Endothelial cell of umbilical vein (primary cell): ENCODE measurements around the gene UBE2H. TPM values are rescaled to one million over a fixed set of nuclear protein-coding genes. Genes with fewer than 3 reads are reported as not detected.

Source experiments
- BruUV-seq: library from RNA; stranded (reverse); fragments of 400-500 nt; replicated peaks from 2 replicates; lab custom pipeline; 2021; lab: Mats Ljungman, UMichigan
- CTCF ChIA-PET: fragments of 300-600, 350-600 bp; sonication (Branson Sonifier 250); formaldehyde crosslinking; loops from one replicate; lab custom pipeline; 2021; ENCODE audit warnings: antibody characterized with exemption, inconsistent platforms; lab: Charles Lee
- POLR2A ChIA-PET: fragments of 300-600, 350-600 bp; sonication (Branson Sonifier 250); formaldehyde crosslinking; loops from one replicate; lab custom pipeline; 2021; ENCODE audit warnings: antibody characterized with exemption, inconsistent platforms; lab: Charles Lee
- DNase-seq: peaks from one replicate; pipeline ENCODE4 v3.0.0-alpha.2; 2011; ENCODE audit warnings: low read depth, low spot score
- FAIRE-seq: peaks from 2 replicates; lab custom pipeline; 2011; peaks lifted over from hg19 to GRCh38; lab: Jason Lieb, UNC
- H2AFZ ChIP-seq: 2 replicates; pipeline ENCODE4 v1.6.0; 2012; ENCODE audit warnings: low read depth, low read length, control low read depth, inconsistent platforms
- H3K27ac ChIP-seq: 2 replicates; pipeline ENCODE4 v1.5.1; 2011; ENCODE audit warnings: low read depth, mild to moderate bottlenecking, control low read depth, low read length, moderate library complexity; ENCODE audit not compliant: insufficient read depth
- H3K27me3 ChIP-seq, 2 experiments: 2 replicates each; pipeline versions ENCODE4 v1.6.0 to v1.6.1; 2011; ENCODE audit warnings: low read length in 2 of 2, mixed read lengths in 1 of 2; ENCODE audit not compliant: control insufficient read depth in 2 of 2, insufficient read depth in 2 of 2
- H3K36me3 ChIP-seq, 2 experiments: 2 replicates in 1 of 2; 3 replicates in 1 of 2; pipeline ENCODE4 v1.5.1; 2011; ENCODE audit warnings: low read length in 2 of 2, mild to moderate bottlenecking in 1 of 2, moderate library complexity in 1 of 2; ENCODE audit not compliant: control insufficient read depth in 2 of 2, insufficient read depth in 2 of 2; ENCODE audit errors: extremely low read depth in 1 of 2
- H3K4me1 ChIP-seq: 3 replicates; pipeline ENCODE4 v1.5.1; 2011; ENCODE audit warnings: mild to moderate bottlenecking, low read length; ENCODE audit not compliant: control insufficient read depth, insufficient read depth; ENCODE audit errors: extremely low read depth
- H3K4me2 ChIP-seq: 2 replicates; pipeline ENCODE4 v1.6.1; 2011; ENCODE audit warnings: low read length, control low read depth, mixed read lengths; ENCODE audit not compliant: insufficient read depth
- H3K4me3 ChIP-seq, 3 experiments: fragments of 200-600 bp in 1 of 3; sonication (generic), shearing (Covaris generic) in 1 of 3; replicated peaks in 1 of 3; 2 replicates each; pipeline ENCODE4 v1.5.1; 2011 to 2016; ENCODE audit warnings: control low read depth in 3 of 3, low read length in 3 of 3, mild to moderate bottlenecking in 2 of 3, inconsistent platforms in 1 of 3, low read depth in 1 of 3, moderate library complexity in 1 of 3; ENCODE audit not compliant: insufficient read depth in 1 of 3
- H3K79me2 ChIP-seq: 2 replicates; pipeline ENCODE4 v1.6.0; 2012; ENCODE audit warnings: low read length, inconsistent platforms; ENCODE audit not compliant: control insufficient read depth, insufficient read depth
- H3K9ac ChIP-seq: replicated peaks from 2 replicates; pipeline ENCODE3; 2011; ENCODE audit warnings: low read length, control low read depth; ENCODE audit not compliant: insufficient read depth; ENCODE audit errors: extremely low read depth
- H3K9me1 ChIP-seq: replicated peaks from 3 replicates; pipeline ENCODE4 v1.6.0; 2011; ENCODE audit warnings: mild to moderate bottlenecking, low read length; ENCODE audit not compliant: control insufficient read depth, insufficient read depth; ENCODE audit errors: extremely low read depth
- H3K9me3 ChIP-seq: replicated peaks from 2 replicates; pipeline ENCODE4 v1.5.1; 2012; ENCODE audit warnings: low read length, inconsistent platforms; ENCODE audit not compliant: control insufficient read depth, insufficient read depth
- H4K20me1 ChIP-seq: replicated peaks from 2 replicates; pipeline ENCODE3; 2011; ENCODE audit warnings: mild to moderate bottlenecking, low read length; ENCODE audit not compliant: control insufficient read depth, insufficient read depth; ENCODE audit errors: extremely low read depth
- EZH2 ChIP-seq: IDR thresholded peaks from 2 replicates; pipeline ENCODE4 v1.6.1; 2012; ENCODE audit warnings: borderline replicate concordance, low read depth, mild to moderate bottlenecking, moderate library complexity, low read length, inconsistent platforms; ENCODE audit not compliant: severe bottlenecking
- FOS ChIP-seq: IDR thresholded peaks from 2 replicates; pipeline ENCODE4 v1.6.1; 2011; ENCODE audit warnings: mild to moderate bottlenecking, low read length, moderate library complexity, borderline replicate concordance; ENCODE audit not compliant: insufficient read depth
- GATA2 ChIP-seq: IDR thresholded peaks from 2 replicates; pipeline ENCODE4 v1.7.0; 2011; ENCODE audit warnings: low read depth, mild to moderate bottlenecking, moderate library complexity, mixed read lengths, low read length; ENCODE audit not compliant: insufficient read length, insufficient read depth
- JUN ChIP-seq: IDR thresholded peaks from 2 replicates; pipeline ENCODE4 v1.6.1; 2011; ENCODE audit warnings: borderline replicate concordance, low read depth; ENCODE audit not compliant: insufficient read length, insufficient read depth
- MYC ChIP-seq: IDR thresholded peaks from one replicate; pipeline ENCODE4 v1.6.1; 2011; ENCODE audit warnings: mild to moderate bottlenecking, low read depth, low read length
- POLR2A ChIP-seq: IDR thresholded peaks from 2 replicates; pipeline ENCODE4 v1.6.1; 2012; ENCODE audit warnings: low read depth, mild to moderate bottlenecking, control low read depth, low read length
- POLR2AphosphoS5 ChIP-seq: IDR thresholded peaks from 2 replicates; pipeline ENCODE4 v1.6.1; 2012; ENCODE audit warnings: low read depth, mild to moderate bottlenecking, control low read depth, low read length, moderate library complexity; ENCODE audit not compliant: insufficient read depth
- dilution Hi-C: fragments of 300-500 bp; cut with MboI; formaldehyde crosslinking; loops from one replicate; pipeline ENCODE4 v1.15.0; 2019; ENCODE audit warnings: low sequenced_read_pairs; ENCODE audit not compliant: extremely low pct_ligation_motif_present
- intact Hi-C: fragments of 100-400 bp; cut with micrococcal nuclease; formaldehyde crosslinking; loops from one replicate; pipeline ENCODE4 v1.10.0; 2022
- polyA plus RNA-seq, 4 experiments: library from polyadenylated mRNA; depleted of rRNA in 3 of 4; stranded (reverse) in 3 of 4; unstranded in 1 of 4; fragments of >200 nt; gene quantifications; 2 replicates each; pipeline versions ENCODE4 v1.2.1 to v1.2.3, GENCODE V29; 2011 to 2012; ENCODE audit warnings: missing spikeins in 1 of 4
- total RNA-seq: library from RNA; stranded (reverse); gene quantifications from 2 replicates; pipeline ENCODE4 v1.2.3, GENCODE V29; 2021
- TF ChIP-seq, protein P1 (sequence below), 2 donors: IDR thresholded peaks; 1 replicate in 1 of 2; 2 replicates in 1 of 2; pipeline ENCODE4 v1.5.1; 2011; ENCODE audit warnings: low read length in 2 of 2, mild to moderate bottlenecking in 2 of 2, moderate library complexity in 2 of 2, control low read depth in 1 of 2, inconsistent platforms in 1 of 2, low read depth in 1 of 2; ENCODE audit not compliant: insufficient read depth in 1 of 2; ENCODE audit errors: extremely low read depth in 1 of 2
- TF ChIP-seq, protein P2 (sequence below): IDR thresholded peaks from 2 replicates; pipeline ENCODE4 v1.6.1; 2011; ENCODE audit not compliant: insufficient read depth, insufficient read length

Gene UBE2H
- total and polyA plus RNA-seq, 2 donors (not counting 3 experiments of a cell fraction or from before 2014, with no cell fraction given) = 51.7 to 90.1 TPM

DNA sequence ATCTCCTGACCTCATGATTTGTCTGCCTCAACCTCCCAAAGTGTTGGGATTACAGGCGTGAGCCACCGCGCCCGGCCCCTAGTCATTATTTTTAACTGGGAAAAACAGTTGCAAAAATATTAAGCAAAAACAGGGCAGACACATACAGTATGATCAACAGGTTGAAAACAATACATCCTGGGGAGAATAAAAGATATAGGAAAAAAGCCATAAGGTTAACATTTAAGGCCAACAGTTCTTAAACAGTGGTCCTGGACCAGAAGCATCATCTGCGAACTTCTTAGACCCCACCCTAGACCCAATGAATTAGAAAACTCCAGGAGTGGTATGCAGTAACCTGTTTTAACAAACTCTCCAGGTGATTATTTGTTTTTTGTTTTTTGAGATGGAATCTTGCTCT lies 6.5 kb downstream of the UBE2H start:
- no peaks in the 10 kb centered on the region for H3K27me3 ChIP-seq
- no peaks in the 10 kb centered on the region for H3K9me1 ChIP-seq
- H3K9ac ChIP-seq = no peak overlapping the region
- no peak overlapping the region for H3K4me2 ChIP-seq
- dilution Hi-C loops (no loop called here), intact Hi-C loops (no loop called here)
- no peak overlapping the region for H3K27ac ChIP-seq
- no peak for TF ChIP-seq MYC
- no peak for TF ChIP-seq GATA2
- TF ChIP-seq EZH2 = no peak
- TF ChIP-seq POLR2AphosphoS5 = no peak
- TF ChIP-seq, protein P1, sequence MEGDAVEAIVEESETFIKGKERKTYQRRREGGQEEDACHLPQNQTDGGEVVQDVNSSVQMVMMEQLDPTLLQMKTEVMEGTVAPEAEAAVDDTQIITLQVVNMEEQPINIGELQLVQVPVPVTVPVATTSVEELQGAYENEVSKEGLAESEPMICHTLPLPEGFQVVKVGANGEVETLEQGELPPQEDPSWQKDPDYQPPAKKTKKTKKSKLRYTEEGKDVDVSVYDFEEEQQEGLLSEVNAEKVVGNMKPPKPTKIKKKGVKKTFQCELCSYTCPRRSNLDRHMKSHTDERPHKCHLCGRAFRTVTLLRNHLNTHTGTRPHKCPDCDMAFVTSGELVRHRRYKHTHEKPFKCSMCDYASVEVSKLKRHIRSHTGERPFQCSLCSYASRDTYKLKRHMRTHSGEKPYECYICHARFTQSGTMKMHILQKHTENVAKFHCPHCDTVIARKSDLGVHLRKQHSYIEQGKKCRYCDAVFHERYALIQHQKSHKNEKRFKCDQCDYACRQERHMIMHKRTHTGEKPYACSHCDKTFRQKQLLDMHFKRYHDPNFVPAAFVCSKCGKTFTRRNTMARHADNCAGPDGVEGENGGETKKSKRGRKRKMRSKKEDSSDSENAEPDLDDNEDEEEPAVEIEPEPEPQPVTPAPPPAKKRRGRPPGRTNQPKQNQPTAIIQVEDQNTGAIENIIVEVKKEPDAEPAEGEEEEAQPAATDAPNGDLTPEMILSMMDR (IDR thresholded peaks at IDR 0.05; ENCODE audit: extremely low read depth in 1 of 2, insufficient read depth in 1 of 2, low read depth in 1 of 2, low read length in 2 of 2) = no peak
- TF ChIP-seq, protein P2, sequence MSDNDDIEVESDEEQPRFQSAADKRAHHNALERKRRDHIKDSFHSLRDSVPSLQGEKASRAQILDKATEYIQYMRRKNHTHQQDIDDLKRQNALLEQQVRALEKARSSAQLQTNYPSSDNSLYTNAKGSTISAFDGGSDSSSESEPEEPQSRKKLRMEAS = no peak
- no peak for TF ChIP-seq POLR2A
- TF ChIP-seq JUN = no peak
- no peak for TF ChIP-seq FOS
- H2AFZ ChIP-seq = no peak overlapping the region
- no TSS peak for BruUV-seq
- peaks cover 0 to under 1% of the 10 kb centered on the region in 2 experiments for H3K36me3 ChIP-seq
- peaks cover 91% of the 10 kb centered on the region for H3K79me2 ChIP-seq
- no peaks in the 10 kb centered on the region for H3K9me3 ChIP-seq
- no peak overlapping the region for H3K4me3 ChIP-seq
- DNase-seq (no peak), FAIRE-seq (no peak)
- CTCF ChIA-PET = no interaction called here
- peaks cover 7% of the 10 kb centered on the region for H4K20me1 ChIP-seq
- H3K4me1 ChIP-seq = peaks cover 23% of the 10 kb centered on the region
- POLR2A ChIA-PET = interaction anchor here (0.7 kb wide), 1 partner anchor 37 kb away, joined by 6 read pairs; no protein-coding TSS in a partner anchor
